ENCODE measurements around the gene FZD7.

Gene FZD7

GRCh38 chr2:202065876-202066275 lies 32.2 kb downstream of the FZD7 start:
- in situ Hi-C loops (cut with MboI; ENCODE audit: low sequenced_read_pairs) = no loop called here

GRCh38 chr2:202066875-202067274 lies 33.2 kb downstream of the FZD7 start:
- in situ Hi-C loops (cut with MboI; ENCODE audit: low sequenced_read_pairs) = no loop called here

DNA sequence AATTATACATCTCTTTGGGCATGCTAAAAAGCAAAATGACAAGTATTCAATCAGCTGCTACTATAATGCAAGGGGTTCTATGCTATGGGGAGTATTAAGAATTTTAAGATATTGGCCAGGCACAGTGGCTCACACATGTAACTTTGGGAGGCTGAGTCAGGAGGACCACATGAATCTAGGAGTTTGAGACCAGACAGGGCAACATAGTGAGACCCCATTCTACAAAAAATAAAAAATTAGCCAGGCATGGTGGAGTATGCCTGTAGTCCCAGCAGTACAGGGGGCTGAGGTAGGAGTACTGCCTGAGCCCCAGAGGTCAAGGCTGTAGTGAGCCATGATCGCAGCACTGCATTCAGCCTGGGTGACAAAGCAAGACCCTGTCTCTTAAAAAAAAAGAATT lies 33.9 kb downstream of the FZD7 start:
- in situ Hi-C loops (cut with MboI; ENCODE audit: low sequenced_read_pairs) = no loop called here

DNA sequence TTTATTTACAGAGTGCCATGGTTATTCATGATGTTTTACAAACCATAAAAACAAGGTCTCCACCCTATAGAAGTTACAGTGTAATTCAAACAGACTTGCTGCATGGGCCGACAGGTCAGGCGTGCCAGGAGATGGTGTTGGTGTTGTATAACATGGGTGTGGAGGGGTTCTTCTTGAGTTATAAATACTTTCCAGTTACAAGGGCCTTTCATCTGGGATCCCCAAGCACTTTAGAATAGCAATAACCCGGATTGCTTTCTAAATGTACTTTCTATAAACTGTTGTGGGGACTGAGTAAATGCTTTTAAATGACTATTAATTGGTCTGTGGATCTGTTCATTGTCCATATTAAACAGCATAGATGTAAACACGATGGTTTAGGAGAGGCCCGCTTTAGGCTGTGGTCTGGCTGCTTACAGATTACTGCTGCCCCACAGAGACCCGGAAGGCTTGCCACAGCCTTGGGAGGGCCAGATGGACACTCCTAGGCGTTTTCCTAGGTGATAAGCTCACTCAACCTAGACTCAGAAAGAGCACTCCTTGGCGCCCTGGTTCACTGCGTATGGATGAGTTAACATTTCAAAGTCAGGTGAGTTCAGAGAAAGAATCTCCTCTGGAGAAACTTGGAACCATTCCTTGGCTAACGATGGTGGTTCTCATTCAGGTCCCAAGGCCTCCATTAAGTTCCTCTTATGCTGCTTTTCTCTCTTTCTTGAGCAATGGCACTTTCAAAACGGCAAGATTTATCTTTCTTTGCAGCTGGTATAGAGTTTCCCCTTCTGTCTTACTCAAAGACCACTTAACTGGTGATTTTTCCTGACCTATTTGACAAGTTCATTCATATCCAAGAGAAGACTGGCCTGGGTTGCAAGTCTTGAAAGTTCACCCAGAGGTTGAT lies 35.8 kb downstream of the FZD7 start:
- in situ Hi-C loops (cut with MboI; ENCODE audit: low sequenced_read_pairs) = no loop called here

DNA sequence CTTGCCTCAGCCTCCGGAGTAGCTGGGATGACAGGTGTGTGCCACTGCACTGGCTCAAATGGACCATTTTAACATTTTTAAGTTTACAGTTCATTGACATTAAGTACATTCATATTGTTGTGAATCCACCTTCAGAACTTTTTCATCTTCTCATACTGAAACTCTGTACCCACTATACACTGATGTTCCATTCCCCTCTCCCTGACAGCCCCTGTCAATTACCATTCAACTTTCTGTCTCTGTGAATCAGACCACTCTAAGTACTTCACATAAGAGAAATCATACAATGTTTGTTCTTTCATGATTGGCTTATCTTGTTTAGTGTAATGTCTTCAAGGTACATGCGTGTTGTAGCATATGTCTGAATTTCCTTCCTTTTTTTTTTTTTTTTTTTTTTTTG lies 37.5 kb downstream of the FZD7 start:
- in situ Hi-C loops (cut with MboI; ENCODE audit: low sequenced_read_pairs) = no loop called here

- in situ Hi-C loops (cut with MboI; ENCODE audit: low sequenced_read_pairs) = no loop called here
Measured at GRCh38 chr2:202072226-202072625, 38.6 kb downstream of the FZD7 start.

- in situ Hi-C loops (cut with MboI; ENCODE audit: low sequenced_read_pairs) = no loop called here
Measured at GRCh38 chr2:202072737-202073401, 39.2 kb downstream of the FZD7 start, which contains the start of gene KIAA2012. KIAA2012 (plus strand) TSS chr2:202073255; CDS start chr2:202073628, 373 bp downstream.

DNA sequence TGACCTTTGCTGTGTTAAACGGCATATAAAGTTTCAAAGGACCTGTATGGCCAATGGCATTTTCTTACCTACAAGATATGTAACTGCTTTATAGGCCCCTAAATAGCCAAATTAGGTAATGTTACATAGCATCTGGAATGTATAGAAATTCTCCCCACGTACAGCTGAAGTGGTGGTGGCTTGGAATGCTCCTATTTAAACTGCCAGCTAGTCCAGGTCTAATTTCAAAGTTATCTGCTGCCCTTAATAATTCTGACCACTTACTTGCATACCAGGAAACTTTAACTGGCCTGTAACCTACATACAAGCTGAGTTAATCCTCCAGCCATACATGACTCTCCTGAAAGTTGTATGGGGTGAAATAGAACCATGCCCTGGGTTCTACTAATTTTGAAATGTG lies 40.7 kb downstream of the FZD7 start:
- in situ Hi-C loops (cut with MboI; ENCODE audit: low sequenced_read_pairs) = no loop called here

- in situ Hi-C loops (cut with MboI; ENCODE audit: low sequenced_read_pairs) = no loop called here
Measured at GRCh38 chr2:202079310-202079709, 45.7 kb downstream of the FZD7 start.

DNA sequence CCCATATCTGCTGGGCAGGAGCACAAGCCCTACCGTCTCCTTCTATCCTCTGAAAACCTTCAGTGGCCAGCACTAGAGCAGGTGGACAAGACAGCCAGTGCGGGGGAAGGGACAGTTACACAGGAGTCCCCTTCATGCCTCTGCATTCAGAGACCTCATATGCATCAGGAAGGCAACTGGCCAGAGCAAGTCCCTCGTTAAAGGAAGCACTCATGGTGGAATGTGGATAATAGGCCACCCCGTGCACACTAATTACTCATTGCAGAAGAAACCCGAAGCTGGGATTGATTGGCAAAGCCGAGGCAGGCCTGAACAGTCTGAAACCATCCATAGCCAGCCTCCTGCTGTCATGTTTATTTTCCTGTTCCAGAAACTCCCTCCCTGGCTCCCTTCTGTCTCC lies 50.6 kb downstream of the FZD7 start:
- in situ Hi-C loops (cut with MboI; ENCODE audit: low sequenced_read_pairs) = no loop called here

All from HL-60/S4 (cell line).